KMS-11 (cell line): Measurements from ENCODE around the gene SLA2.
"Not testable (repeated sequence)": the region's sequence is repeated elsewhere in the genome, so short reads cannot be mapped to it uniquely, and the experiment has no call there.

Experiments used
- H2AFZ ChIP-seq: fragments of 200-600 bp; sonication (generic); 2 replicates; pipeline ENCODE4 v1.6.1; 2016; ENCODE audit warnings: antibody characterized with exemption, mixed run types, low read depth
- H3K27ac ChIP-seq: fragments of 200-600 bp; sonication (generic); 2 replicates; pipeline ENCODE4 v1.6.1; 2016; ENCODE audit warnings: mild to moderate bottlenecking, mixed run types
- H3K27me3 ChIP-seq: fragments of 200-600 bp; sonication (generic); 2 replicates; pipeline ENCODE4 v1.6.1; 2017; ENCODE audit warnings: mild to moderate bottlenecking, low read depth, mixed run types, moderate library complexity; ENCODE audit not compliant: insufficient read depth
- H3K36me3 ChIP-seq: fragments of 200-600 bp; sonication (generic); 2 replicates; pipeline ENCODE4 v1.6.1; 2017; ENCODE audit warnings: mild to moderate bottlenecking, mixed run types; ENCODE audit not compliant: insufficient read depth
- H3K4me1 ChIP-seq: fragments of 200-600 bp; sonication (generic); 2 replicates; pipeline ENCODE4 v1.6.1; 2016; ENCODE audit warnings: mild to moderate bottlenecking, low read depth, mixed run types; ENCODE audit not compliant: poor library complexity, severe bottlenecking
- H3K4me2 ChIP-seq: fragments of 200-600 bp; sonication (generic); 2 replicates; pipeline ENCODE4 v1.7.0; 2016; ENCODE audit warnings: mild to moderate bottlenecking, mixed run types
- H3K4me3 ChIP-seq: fragments of 200-600 bp; sonication (generic); IDR thresholded peaks from 2 replicates; pipeline ENCODE4 v1.6.1; 2017; ENCODE audit warnings: low read depth, low read length, mixed read lengths; ENCODE audit not compliant: insufficient read depth
- H3K79me2 ChIP-seq: fragments of 200-600 bp; sonication (generic); 2 replicates; pipeline ENCODE4 v1.6.1; 2016; ENCODE audit warnings: low read depth, mixed run types; ENCODE audit not compliant: insufficient read depth
- H3K9ac ChIP-seq: fragments of 200-600 bp; sonication (generic); 2 replicates; pipeline ENCODE4 v1.6.1; 2016; ENCODE audit warnings: mild to moderate bottlenecking, mixed run types
- H4K20me1 ChIP-seq: fragments of 200-600 bp; sonication (generic); 2 replicates; pipeline ENCODE4 v1.6.1; 2016; ENCODE audit warnings: mild to moderate bottlenecking, mixed run types; ENCODE audit not compliant: insufficient read depth
- TF ChIP-seq, protein P1 (sequence below): fragments of 200-600 bp; sonication (generic); conservative IDR thresholded peaks from 2 replicates; pipeline ENCODE4 v1.6.1; 2017; ENCODE audit warnings: low read depth, mild to moderate bottlenecking, antibody characterized with exemption, low read length, moderate library complexity, mixed read lengths

The SLA2 gene, protein sequence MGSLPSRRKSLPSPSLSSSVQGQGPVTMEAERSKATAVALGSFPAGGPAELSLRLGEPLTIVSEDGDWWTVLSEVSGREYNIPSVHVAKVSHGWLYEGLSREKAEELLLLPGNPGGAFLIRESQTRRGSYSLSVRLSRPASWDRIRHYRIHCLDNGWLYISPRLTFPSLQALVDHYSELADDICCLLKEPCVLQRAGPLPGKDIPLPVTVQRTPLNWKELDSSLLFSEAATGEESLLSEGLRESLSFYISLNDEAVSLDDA

DNA sequence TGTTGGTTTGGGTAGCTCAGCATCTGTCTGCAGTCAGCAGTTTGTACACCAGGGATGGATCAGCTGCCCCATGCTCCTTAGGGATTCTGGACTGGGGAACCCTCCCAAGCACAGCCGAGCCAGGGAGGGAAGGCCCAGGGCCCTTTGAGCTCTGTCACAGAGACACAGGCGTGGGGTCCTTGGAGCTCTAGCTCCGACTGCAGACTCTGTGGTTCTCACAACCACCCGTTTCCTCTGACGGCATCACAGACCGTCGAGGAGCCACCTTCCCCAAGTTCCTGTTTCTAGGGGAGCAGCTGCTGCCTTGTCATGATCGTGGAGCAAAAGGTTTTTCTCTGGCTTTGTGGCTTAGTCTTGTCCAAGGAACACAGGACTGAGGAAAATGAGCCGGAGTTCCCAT lies at the start of gene SLA2:
TSS of gene SLA2 (minus strand) at position 199 of the 400 bp plus-strand sequence. CDS start 4,861 bp downstream, outside the sequence.
- Histone ChIP-seq H3K4me1 (no peaks in the 10 kb centered on the region), H3K27me3 (no peaks in the 10 kb centered on the region), H3K27ac (no peak within 1 kb of the TSS), H2AFZ (no peak within 1 kb of the TSS), H3K36me3 (no peaks in the 10 kb centered on the region), H3K4me2 (no peak within 1 kb of the TSS), H3K9ac (no peak within 1 kb of the TSS), H3K79me2 (no peaks in the 10 kb centered on the region), H3K4me3 (no peak within 1 kb of the TSS), H4K20me1 (no peaks in the 10 kb centered on the region)
- TF ChIP-seq, protein P1, sequence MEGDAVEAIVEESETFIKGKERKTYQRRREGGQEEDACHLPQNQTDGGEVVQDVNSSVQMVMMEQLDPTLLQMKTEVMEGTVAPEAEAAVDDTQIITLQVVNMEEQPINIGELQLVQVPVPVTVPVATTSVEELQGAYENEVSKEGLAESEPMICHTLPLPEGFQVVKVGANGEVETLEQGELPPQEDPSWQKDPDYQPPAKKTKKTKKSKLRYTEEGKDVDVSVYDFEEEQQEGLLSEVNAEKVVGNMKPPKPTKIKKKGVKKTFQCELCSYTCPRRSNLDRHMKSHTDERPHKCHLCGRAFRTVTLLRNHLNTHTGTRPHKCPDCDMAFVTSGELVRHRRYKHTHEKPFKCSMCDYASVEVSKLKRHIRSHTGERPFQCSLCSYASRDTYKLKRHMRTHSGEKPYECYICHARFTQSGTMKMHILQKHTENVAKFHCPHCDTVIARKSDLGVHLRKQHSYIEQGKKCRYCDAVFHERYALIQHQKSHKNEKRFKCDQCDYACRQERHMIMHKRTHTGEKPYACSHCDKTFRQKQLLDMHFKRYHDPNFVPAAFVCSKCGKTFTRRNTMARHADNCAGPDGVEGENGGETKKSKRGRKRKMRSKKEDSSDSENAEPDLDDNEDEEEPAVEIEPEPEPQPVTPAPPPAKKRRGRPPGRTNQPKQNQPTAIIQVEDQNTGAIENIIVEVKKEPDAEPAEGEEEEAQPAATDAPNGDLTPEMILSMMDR = no peak

DNA sequence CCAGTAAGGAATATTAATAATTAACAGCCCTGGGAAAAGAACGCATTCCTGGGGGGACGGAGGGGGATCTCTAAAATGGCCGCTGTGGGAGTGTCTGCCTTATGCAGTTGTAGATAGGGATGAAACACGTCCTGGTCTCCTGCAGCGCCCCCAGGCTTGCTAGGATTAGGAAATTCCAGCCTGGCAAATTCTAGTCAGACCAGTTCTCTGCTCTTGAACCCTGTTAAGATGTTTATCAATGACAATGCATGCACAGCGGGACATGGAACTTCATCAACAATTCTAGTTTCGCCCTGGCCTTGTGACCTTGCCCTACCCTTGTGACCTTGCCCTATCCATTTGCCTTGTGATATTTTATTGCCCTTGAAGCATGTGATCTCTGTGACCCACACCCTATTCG lies 49.5 kb upstream of the SLA2 start:
- not testable (repeated sequence) for H3K27ac ChIP-seq, H3K27me3 ChIP-seq, H2AFZ ChIP-seq, H3K79me2 ChIP-seq, H3K4me3 ChIP-seq, H3K4me1 ChIP-seq, H3K36me3 ChIP-seq, H3K4me2 ChIP-seq, H4K20me1 ChIP-seq, H3K9ac ChIP-seq

DNA sequence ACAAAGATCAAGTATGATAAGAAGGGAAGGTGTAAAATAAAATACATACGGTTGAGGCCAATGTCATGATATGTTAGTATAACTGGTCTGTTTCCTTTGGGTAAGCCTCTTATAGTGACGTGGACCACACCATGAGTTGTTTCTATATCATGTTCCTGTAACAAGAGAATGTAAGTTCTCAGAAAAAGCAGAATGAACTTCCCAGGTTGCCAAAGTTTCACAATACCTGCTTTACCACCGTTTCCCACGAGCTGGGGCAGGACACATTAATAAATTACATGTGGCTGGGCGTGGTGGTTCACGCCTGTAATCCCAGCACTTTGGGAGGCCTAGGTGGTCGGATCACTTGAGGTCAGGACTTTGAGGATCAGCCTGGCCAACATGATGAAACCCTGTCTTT lies 42.6 kb upstream of the SLA2 start:
- TF ChIP-seq, protein P1 = no peak
- Histone ChIP-seq H3K36me3 (no peaks in the 10 kb centered on the region), H2AFZ (no peak overlapping the region), H3K4me2 (no peak overlapping the region), H3K27ac (no peak overlapping the region), H3K79me2 (no peaks in the 10 kb centered on the region), H3K4me3 (no peak overlapping the region), H4K20me1 (no peaks in the 10 kb centered on the region), H3K4me1 (no peaks in the 10 kb centered on the region), H3K27me3 (no peaks in the 10 kb centered on the region), H3K9ac (no peak overlapping the region)

DNA sequence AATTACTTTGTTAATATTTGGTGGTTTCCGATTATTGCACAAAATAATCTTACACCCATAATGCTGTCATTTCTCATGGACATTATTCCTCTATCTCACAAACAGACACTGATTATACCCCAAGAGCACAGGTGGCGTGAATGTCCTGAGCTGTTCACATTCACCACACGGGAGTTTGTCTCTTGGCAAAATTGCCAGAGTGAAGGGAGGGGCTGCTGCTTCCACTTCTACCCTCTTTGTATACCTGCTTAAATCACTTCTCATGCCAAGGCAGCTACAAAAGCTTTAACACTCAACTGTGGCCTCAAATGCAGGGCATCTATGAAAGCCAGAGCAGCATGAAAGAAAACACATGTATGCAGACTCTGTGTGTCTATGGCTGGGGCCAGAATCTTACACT lies 41.9 kb upstream of the SLA2 start:
- Histone ChIP-seq H3K4me3 (no peak overlapping the region), H4K20me1 (no peaks in the 10 kb centered on the region), H3K27ac (no peak overlapping the region), H2AFZ (no peak overlapping the region), H3K79me2 (no peaks in the 10 kb centered on the region), H3K4me2 (no peak overlapping the region), H3K27me3 (no peaks in the 10 kb centered on the region), H3K4me1 (no peaks in the 10 kb centered on the region), H3K36me3 (no peaks in the 10 kb centered on the region), H3K9ac (no peak overlapping the region)
- TF ChIP-seq, protein P1 = no peak

DNA sequence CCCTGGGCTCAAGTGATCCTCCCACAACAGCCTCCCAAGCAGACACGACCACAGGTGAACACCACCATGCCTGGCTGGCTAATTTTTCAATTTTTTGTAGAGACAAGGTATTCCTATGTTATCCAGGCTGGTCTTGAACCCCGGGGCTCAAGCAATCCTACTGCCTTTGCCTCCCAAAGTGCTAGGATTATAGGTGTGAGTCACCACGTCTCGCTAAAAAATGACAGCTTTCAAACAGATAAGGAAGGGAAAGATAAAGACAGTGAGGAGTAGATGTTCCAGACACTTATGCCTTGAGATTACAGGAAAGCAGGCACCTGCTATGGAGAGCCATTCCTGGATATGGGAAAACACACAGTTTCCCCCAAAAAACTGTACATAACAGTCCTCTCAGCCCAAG lies 40.9 kb upstream of the SLA2 start:
- Histone ChIP-seq H2AFZ (no peak overlapping the region), H3K27ac (no peak overlapping the region), H3K4me1 (no peaks in the 10 kb centered on the region), H3K27me3 (no peaks in the 10 kb centered on the region), H3K9ac (no peak overlapping the region), H3K79me2 (no peaks in the 10 kb centered on the region), H3K36me3 (no peaks in the 10 kb centered on the region), H3K4me2 (no peak overlapping the region), H4K20me1 (no peaks in the 10 kb centered on the region), H3K4me3 (no peak overlapping the region)
- TF ChIP-seq, protein P1 = no peak
